GM12878 (cell line): ENCODE measurements around the gene SARM1.

Experiments used
- CHD2 ChIP-seq: IDR thresholded peaks from 2 replicates; pipeline ENCODE4 v1.6.1; 2011; ENCODE audit warnings: low read depth, low read length, improper control_type of control experiment, borderline replicate concordance
- CTCF ChIP-seq, 3 experiments: IDR thresholded peaks in 2 of 3; conservative IDR thresholded peaks in 1 of 3; 2 replicates each; pipeline ENCODE4 v1.5.1; 2011; ENCODE audit warnings: low read depth in 3 of 3, low read length in 3 of 3, mild to moderate bottlenecking in 3 of 3, control low read depth in 2 of 3, moderate library complexity in 2 of 3, inconsistent platforms in 1 of 3, mixed read lengths in 1 of 3; ENCODE audit not compliant: control insufficient read depth in 2 of 3, insufficient read depth in 1 of 3; ENCODE audit errors: extremely low read depth in 1 of 3
- ELK1 ChIP-seq: IDR thresholded peaks from 2 replicates; pipeline ENCODE4 v1.6.1; 2012; ENCODE audit warnings: low read depth, low read length, improper control_type of control experiment
- IKZF1 ChIP-seq: fragments of 450-650 bp; conservative IDR thresholded peaks from 2 replicates; pipeline ENCODE4 v1.6.1; 2017; ENCODE audit warnings: antibody characterized with exemption, mild to moderate bottlenecking
- MTA3 ChIP-seq: IDR thresholded peaks from 2 replicates; pipeline ENCODE4 v1.6.1; 2012; ENCODE audit warnings: low read length, inconsistent platforms, borderline replicate concordance
- NFIC ChIP-seq: IDR thresholded peaks from 2 replicates; pipeline ENCODE4 v1.6.1; 2012; ENCODE audit warnings: low read depth, mild to moderate bottlenecking, inconsistent platforms, low read length, moderate library complexity
- NR2C1 ChIP-seq: fragments of 450-650 bp; IDR thresholded peaks from 2 replicates; pipeline ENCODE4 v1.6.1; 2017; ENCODE audit warnings: antibody characterized with exemption, mild to moderate bottlenecking, moderate library complexity
- REST ChIP-seq: IDR thresholded peaks from 2 replicates; pipeline ENCODE4 v1.6.1; 2012; ENCODE audit warnings: mild to moderate bottlenecking, low read depth, low read length
- SIX5 ChIP-seq: IDR thresholded peaks from 2 replicates; pipeline ENCODE4 v1.6.1; 2011; ENCODE audit warnings: mild to moderate bottlenecking, low read depth, low read length, moderate library complexity; ENCODE audit not compliant: severe bottlenecking
- TCF12 ChIP-seq: IDR thresholded peaks from 2 replicates; pipeline ENCODE4 v1.6.1; 2011; ENCODE audit warnings: low read depth, mild to moderate bottlenecking, low read length

GRCh38 chr17:28413804-28414203, 42.3 kb downstream of the SARM1 start:
- no peak for TF ChIP-seq NFIC
- no peak for TF ChIP-seq CTCF (IDR thresholded peaks at IDR 0.05 in 2 of 3, conservative IDR thresholded peaks at IDR 0.05 in 1 of 3; ENCODE audit: control insufficient read depth in 2 of 3, extremely low read depth in 1 of 3, insufficient read depth in 1 of 3, low read depth in 3 of 3, low read length in 3 of 3)
- no peak for TF ChIP-seq NR2C1
- no peak for TF ChIP-seq ELK1
- TF ChIP-seq IKZF1: no peak
- TF ChIP-seq CHD2: no peak
- TF ChIP-seq REST: no peak
- TF ChIP-seq MTA3: no peak
- no peak for TF ChIP-seq TCF12
- no peak for TF ChIP-seq SIX5
